Mammary epithelial cell (primary cell): ENCODE measurements around the gene DHRS2.

Experiments used
- CTCF ChIP-seq, 2 donors: IDR thresholded peaks in 1 of 2; conservative IDR thresholded peaks in 1 of 2; 2 replicates each; pipeline ENCODE4 v1.5.1; 2011 to 2012; ENCODE audit warnings: inconsistent platforms in 2 of 2, low read length in 2 of 2, mild to moderate bottlenecking in 2 of 2, control low read depth in 1 of 2, low read depth in 1 of 2; ENCODE audit not compliant: insufficient read depth in 1 of 2; ENCODE audit errors: extremely low read depth in 1 of 2
- EZH2 ChIP-seq: IDR thresholded peaks from 2 replicates; pipeline ENCODE4 v1.6.1; 2012; ENCODE audit warnings: low read length, inconsistent platforms, borderline replicate concordance

GRCh38 chr14:23615856-23616255, 20.3 kb upstream of the DHRS2 start:
- TF ChIP-seq CTCF (conservative IDR thresholded peaks at IDR 0.05 in 1 of 2, IDR thresholded peaks at IDR 0.05 in 1 of 2; ENCODE audit: extremely low read depth in 1 of 2, insufficient read depth in 1 of 2, low read depth in 1 of 2, low read length in 2 of 2): no peak
- no peak for TF ChIP-seq EZH2
